GM23248 (cell line): ENCODE measurements around the gene SLITRK1. TPM values are rescaled to one million over a fixed set of nuclear protein-coding genes. Genes with fewer than 3 reads are reported as not detected.
A peak's percentile ranks its signal among the peaks of the same experiment; 100 is the strongest.

Source experiments
- DNase-seq: peaks from one replicate; pipeline ENCODE4 v3.0.0-alpha.2; 2015
- H2AFZ ChIP-seq: fragments of 200-600 bp; sonication (generic); 2 replicates; pipeline ENCODE4 v1.6.1; 2016; ENCODE audit warnings: antibody characterized with exemption
- H3F3A ChIP-seq: fragments of 200-600 bp; sonication (generic); 2 replicates; pipeline ENCODE4 v1.6.1; 2016; ENCODE audit warnings: mild to moderate bottlenecking, antibody characterized with exemption, mixed run types; ENCODE audit not compliant: insufficient read depth
- H3K27ac ChIP-seq: fragments of 200-600 bp; sonication (generic); 2 replicates; pipeline ENCODE4 v1.5.1; 2016; ENCODE audit warnings: mild to moderate bottlenecking
- H3K27me3 ChIP-seq: fragments of 200-600 bp; sonication (generic); replicated peaks from 2 replicates; pipeline ENCODE4 v1.6.1; 2016; ENCODE audit warnings: mild to moderate bottlenecking; ENCODE audit not compliant: insufficient read depth
- H3K36me3 ChIP-seq: fragments of 200-600 bp; sonication (generic); 2 replicates; pipeline ENCODE4 v1.6.1; 2016; ENCODE audit warnings: low read depth, mild to moderate bottlenecking
- H3K4me1 ChIP-seq: fragments of 200-600 bp; sonication (generic); 2 replicates; pipeline ENCODE4 v1.6.1; 2016; ENCODE audit warnings: mild to moderate bottlenecking; ENCODE audit not compliant: insufficient read depth
- H3K4me2 ChIP-seq: fragments of 200-600 bp; sonication (generic); one replicate; pipeline ENCODE4 v1.6.1; 2016; ENCODE audit warnings: mild to moderate bottlenecking; ENCODE audit not compliant: unreplicated experiment
- H3K4me3 ChIP-seq: fragments of 200-600 bp; sonication (generic); 2 replicates; pipeline ENCODE4 v1.5.1; 2016; ENCODE audit warnings: mild to moderate bottlenecking
- H3K79me2 ChIP-seq: fragments of 200-600 bp; sonication (generic); 2 replicates; pipeline ENCODE4 v1.6.1; 2016; ENCODE audit warnings: mild to moderate bottlenecking; ENCODE audit not compliant: insufficient read depth
- H3K9ac ChIP-seq: fragments of 200-600 bp; sonication (generic); 2 replicates; pipeline ENCODE4 v1.6.1; 2016; ENCODE audit warnings: mild to moderate bottlenecking
- H3K9me2 ChIP-seq: fragments of 200-600 bp; sonication (generic); 2 replicates; pipeline ENCODE4 v1.6.1; 2016; ENCODE audit warnings: mixed run types, mild to moderate bottlenecking, moderate library complexity; ENCODE audit not compliant: insufficient read depth
- H3K9me3 ChIP-seq: fragments of 200-600 bp; sonication (generic); one replicate; pipeline ENCODE4 v1.6.1; 2017; ENCODE audit warnings: low read depth
- H4K20me1 ChIP-seq: fragments of 200-600 bp; sonication (generic); 2 replicates; pipeline ENCODE4 v1.6.0; 2016; ENCODE audit not compliant: insufficient read depth
- EZH2 ChIP-seq: fragments of 200-600 bp; sonication (generic); IDR thresholded peaks from 2 replicates; pipeline ENCODE4 v1.6.1; 2018; ENCODE audit warnings: antibody characterized with exemption, mild to moderate bottlenecking; ENCODE audit not compliant: insufficient read depth, poor library complexity, severe bottlenecking
- EZH2phosphoT487 ChIP-seq: fragments of 200-600 bp; sonication (generic); IDR thresholded peaks from 2 replicates; pipeline ENCODE4 v1.6.1; 2018; ENCODE audit warnings: antibody characterized with exemption, moderate library complexity, mild to moderate bottlenecking, low read depth; ENCODE audit not compliant: insufficient read depth
- WGBS, 2 experiments: methylation state at CpG; one replicate each; pipeline ENCODE4 v1.1.6; 2015 to 2017; ENCODE audit warnings: low lambda C conversion rate in 2 of 2, low coverage in 1 of 2; ENCODE audit errors: missing lambda C conversion rate in 2 of 2; 5-methylcytosine and 5-hydroxymethylcytosine counted together
- in situ Hi-C: fragments of 300-500 bp; cut with MboI; formaldehyde crosslinking; loops from 2 replicates; pipeline ENCODE4 v1.15.0; 2020
- polyA plus RNA-seq: library from polyadenylated mRNA; unstranded; fragments of >200 nt; fragmentation: Nextera tagmentation; extraction: Ambion mirVana; gene quantifications from 2 replicates; pipeline ENCODE4 v1.2.1, GENCODE V29; 2016
- total RNA-seq: library from RNA; depleted of rRNA; stranded (reverse); fragments of >200 nt; shearing (Covaris generic); gene quantifications from 2 replicates; pipeline ENCODE4 v1.2.3, GENCODE V29; 2014

SLITRK1 gene
- total and polyA plus RNA-seq, 2 experiments from 2014 or later: 0.05 TPM; not detected in 1

GRCh38 chr13:83880275-83881139 lies 1.8 kb downstream of the SLITRK1 start:
- Histone ChIP-seq H3K27me3 (peaks cover 47% of the 10 kb centered on the region), H3K9me3 (no peaks in the 10 kb centered on the region), H3F3A (no peaks in the 10 kb centered on the region), H3K4me2 (no peak overlapping the region), H3K4me1 (no peaks in the 10 kb centered on the region; the same call in 1 of the 2 replicates), H3K36me3 (no peaks in the 10 kb centered on the region), H2AFZ (no peak overlapping the region), H3K9me2 (no peaks in the 10 kb centered on the region), H3K4me3 (no peak overlapping the region), H3K9ac (no peak overlapping the region), H3K27ac (no peak overlapping the region), H4K20me1 (no peaks in the 10 kb centered on the region), H3K79me2 (no peaks in the 10 kb centered on the region)
- TF ChIP-seq EZH2: no peak
- no peak for TF ChIP-seq EZH2phosphoT487
- DNase-seq: no peak
- 2 to 5% methylated on average over 26 of the region's 26 CpGs for WGBS, 2 experiments
- in situ Hi-C loops: no loop called here

GRCh38 chr13:83879431-83880171 lies 2.7 kb downstream of the SLITRK1 start:
- Histone ChIP-seq H3K9ac (no peak overlapping the region), H3K9me3 (no peaks in the 10 kb centered on the region), H3K27ac (no peak overlapping the region), H3K9me2 (no peaks in the 10 kb centered on the region), H3K4me2 (peak overlapping the region; percentile 40), H3K79me2 (no peaks in the 10 kb centered on the region), H3K27me3 (peaks cover 47% of the 10 kb centered on the region), H2AFZ (0 out of 2 replicates have a peak overlapping the region, but pooled peaks have one; percentile 26), H3K4me1 (no peaks in the 10 kb centered on the region; the same call in 1 of the 2 replicates), H3F3A (no peaks in the 10 kb centered on the region), H4K20me1 (no peaks in the 10 kb centered on the region), H3K4me3 (peak overlapping the region; percentile 50; the same call in 1 of the 2 replicates), H3K36me3 (no peaks in the 10 kb centered on the region)
- in situ Hi-C loops: no loop called here
- 6 to 8% methylated on average over 32 to 33 of the region's 33 CpGs for WGBS, 2 experiments
- peak; percentile 12 for DNase-seq
- TF ChIP-seq EZH2 (no peak), EZH2phosphoT487 (no peak)

DNA sequence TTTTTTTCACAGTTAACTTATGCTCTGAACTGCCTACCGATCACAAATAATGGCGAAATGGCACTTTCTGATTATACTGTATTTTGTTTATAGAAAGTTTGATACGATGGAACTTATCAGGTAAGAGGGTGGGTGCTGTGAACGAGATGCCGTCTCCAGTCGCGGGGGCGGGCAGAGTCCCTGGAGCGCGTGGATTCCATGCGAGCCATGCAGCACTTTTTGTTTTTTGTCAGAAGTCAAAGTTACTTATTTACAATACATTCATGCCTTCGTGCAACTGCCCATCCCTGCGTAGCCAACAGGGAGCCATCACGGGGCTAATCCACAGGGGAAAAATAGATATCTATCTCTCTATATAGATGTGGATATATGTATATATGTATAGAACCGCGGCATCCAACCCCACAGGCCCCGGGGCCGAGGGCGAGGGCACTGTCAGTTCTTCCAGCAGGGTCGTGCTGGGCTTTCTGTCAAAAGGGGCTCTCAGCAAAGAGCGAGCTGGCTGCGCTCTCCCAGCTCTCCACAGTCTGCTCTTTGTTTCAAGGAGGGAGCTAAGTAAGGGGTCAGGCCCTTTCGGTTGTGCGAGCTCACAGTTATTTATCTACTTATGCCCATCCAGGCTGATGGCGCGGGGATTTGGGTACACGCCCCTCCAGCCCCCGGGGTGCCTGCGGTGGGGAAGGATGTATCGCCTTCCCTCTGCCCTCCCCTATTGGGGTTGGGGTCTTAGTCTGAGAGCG lies 3.4 kb downstream of the SLITRK1 start:
- H3K9ac ChIP-seq: no peak overlapping the region
- no peaks in the 10 kb centered on the region for H3K9me2 ChIP-seq
- H3K4me3 ChIP-seq: peak overlapping the region; percentile 50; the same call in 1 of the 2 replicates
- H3K27me3 ChIP-seq: peaks cover 42% of the 10 kb centered on the region
- in situ Hi-C loops: no loop called here
- peak overlapping the region; percentile 40 for H3K4me2 ChIP-seq
- no peaks in the 10 kb centered on the region for H3F3A ChIP-seq
- H3K36me3 ChIP-seq: no peaks in the 10 kb centered on the region
- H2AFZ ChIP-seq: no peak overlapping the region
- no peaks in the 10 kb centered on the region for H3K79me2 ChIP-seq
- DNase-seq: no peak
- H3K4me1 ChIP-seq: no peaks in the 10 kb centered on the region; the same call in 1 of the 2 replicates
- TF ChIP-seq EZH2: no peak
- TF ChIP-seq EZH2phosphoT487: no peak
- no peaks in the 10 kb centered on the region for H3K9me3 ChIP-seq
- 4 to 6% methylated on average over 31 of the region's 31 CpGs for WGBS, 2 experiments
- H4K20me1 ChIP-seq: no peaks in the 10 kb centered on the region
- no peak overlapping the region for H3K27ac ChIP-seq
